Mesendoderm (in vitro differentiated cells): Measurements from ENCODE around the gene RASL12. TPM values are rescaled to one million over a fixed set of nuclear protein-coding genes. Genes with fewer than 3 reads are reported as not detected.

Experiments used
- DNase-seq: peaks from one replicate; pipeline ENCODE4 v3.0.0; 2013
- H2AK5ac ChIP-seq: 2 replicates; pipeline ENCODE4 v1.6.1; 2013; ENCODE audit warnings: low read length, inconsistent platforms
- H2BK120ac ChIP-seq: 2 replicates; pipeline ENCODE4 v1.6.1; 2013; ENCODE audit warnings: low read depth, mild to moderate bottlenecking, low read length, moderate library complexity, mixed read lengths
- H2BK15ac ChIP-seq: replicated peaks from 2 replicates; pipeline ENCODE4 v1.6.1; 2013; ENCODE audit warnings: low read depth, mild to moderate bottlenecking, moderate library complexity
- H2BK5ac ChIP-seq: 2 replicates; pipeline ENCODE4 v1.6.1; 2013; ENCODE audit warnings: low read length, inconsistent platforms
- H3K18ac ChIP-seq: 2 replicates; pipeline ENCODE4 v1.6.1; 2013; ENCODE audit warnings: mild to moderate bottlenecking, low read length, mixed read lengths
- H3K23ac ChIP-seq: one replicate; pipeline ENCODE4 v1.6.1; 2013; ENCODE audit warnings: low read length
- H3K27ac ChIP-seq: 2 replicates; pipeline ENCODE4 v1.5.1; 2013; ENCODE audit warnings: low read depth, mild to moderate bottlenecking, inconsistent platforms, low read length, moderate library complexity
- H3K27me3 ChIP-seq: 2 replicates; pipeline ENCODE4 v1.6.1; 2013; ENCODE audit warnings: low read length, control low read depth, mild to moderate bottlenecking, inconsistent platforms; ENCODE audit not compliant: insufficient read depth, poor library complexity
- H3K36me3 ChIP-seq: 2 replicates; pipeline ENCODE4 v1.6.1; 2013; ENCODE audit warnings: low read length, inconsistent platforms; ENCODE audit not compliant: control insufficient read depth, insufficient read depth
- H3K4ac ChIP-seq: one replicate; pipeline ENCODE4 v1.6.1; 2013; ENCODE audit warnings: low read depth, mild to moderate bottlenecking, low read length, moderate library complexity
- H3K4me1 ChIP-seq: 2 replicates; pipeline ENCODE4 v1.6.1; 2013; ENCODE audit warnings: low read depth, low read length, inconsistent platforms; ENCODE audit not compliant: control insufficient read depth
- H3K4me2 ChIP-seq: 2 replicates; pipeline ENCODE4 v1.6.1; 2013; ENCODE audit warnings: low read length
- H3K4me3 ChIP-seq: 2 replicates; pipeline ENCODE4 v1.5.1; 2013; ENCODE audit warnings: mild to moderate bottlenecking, low read length
- H3K56ac ChIP-seq: one replicate; pipeline ENCODE4 v1.6.1; 2013; ENCODE audit warnings: low read length
- H3K79me1 ChIP-seq: 2 replicates; pipeline ENCODE4 v1.6.1; 2013; ENCODE audit warnings: low read length, inconsistent platforms
- H3K79me2 ChIP-seq: 2 replicates; pipeline ENCODE4 v1.6.1; 2013; ENCODE audit warnings: mild to moderate bottlenecking, low read length; ENCODE audit not compliant: control insufficient read depth, insufficient read depth
- H3K9ac ChIP-seq: 2 replicates; pipeline ENCODE4 v1.6.1; 2013; ENCODE audit warnings: low read length, inconsistent platforms
- H4K5ac ChIP-seq: one replicate; pipeline ENCODE4 v1.6.1; 2013; ENCODE audit warnings: low read length
- H4K8ac ChIP-seq: one replicate; pipeline ENCODE4 v1.6.1; 2013; ENCODE audit warnings: low read depth, mild to moderate bottlenecking, control low read depth, low read length, moderate library complexity
- WGBS: extraction: QIAGEN DNeasy Blood & Tissue Kit; methylation state at CpG from one replicate; pipeline ENCODE4 v1.1.7; 2013; ENCODE audit warnings: low lambda C conversion rate, missing lambda C conversion rate; ENCODE audit not compliant: insufficient coverage; ENCODE audit errors: extremely low coverage; 5-methylcytosine and 5-hydroxymethylcytosine counted together
- polyA plus RNA-seq, 2 experiments: library from polyadenylated mRNA; stranded (reverse); fragments of 200-250 nt; gene quantifications; one replicate each; pipeline ENCODE4 v1.2.3, GENCODE V29; 2013

Gene RASL12, protein sequence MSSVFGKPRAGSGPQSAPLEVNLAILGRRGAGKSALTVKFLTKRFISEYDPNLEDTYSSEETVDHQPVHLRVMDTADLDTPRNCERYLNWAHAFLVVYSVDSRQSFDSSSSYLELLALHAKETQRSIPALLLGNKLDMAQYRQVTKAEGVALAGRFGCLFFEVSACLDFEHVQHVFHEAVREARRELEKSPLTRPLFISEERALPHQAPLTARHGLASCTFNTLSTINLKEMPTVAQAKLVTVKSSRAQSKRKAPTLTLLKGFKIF
- polyA plus RNA-seq (2013, experiment 1 of 2): 6.4 TPM
- 6.5 TPM for polyA plus RNA-seq (2013, experiment 2 of 2)

DNA sequence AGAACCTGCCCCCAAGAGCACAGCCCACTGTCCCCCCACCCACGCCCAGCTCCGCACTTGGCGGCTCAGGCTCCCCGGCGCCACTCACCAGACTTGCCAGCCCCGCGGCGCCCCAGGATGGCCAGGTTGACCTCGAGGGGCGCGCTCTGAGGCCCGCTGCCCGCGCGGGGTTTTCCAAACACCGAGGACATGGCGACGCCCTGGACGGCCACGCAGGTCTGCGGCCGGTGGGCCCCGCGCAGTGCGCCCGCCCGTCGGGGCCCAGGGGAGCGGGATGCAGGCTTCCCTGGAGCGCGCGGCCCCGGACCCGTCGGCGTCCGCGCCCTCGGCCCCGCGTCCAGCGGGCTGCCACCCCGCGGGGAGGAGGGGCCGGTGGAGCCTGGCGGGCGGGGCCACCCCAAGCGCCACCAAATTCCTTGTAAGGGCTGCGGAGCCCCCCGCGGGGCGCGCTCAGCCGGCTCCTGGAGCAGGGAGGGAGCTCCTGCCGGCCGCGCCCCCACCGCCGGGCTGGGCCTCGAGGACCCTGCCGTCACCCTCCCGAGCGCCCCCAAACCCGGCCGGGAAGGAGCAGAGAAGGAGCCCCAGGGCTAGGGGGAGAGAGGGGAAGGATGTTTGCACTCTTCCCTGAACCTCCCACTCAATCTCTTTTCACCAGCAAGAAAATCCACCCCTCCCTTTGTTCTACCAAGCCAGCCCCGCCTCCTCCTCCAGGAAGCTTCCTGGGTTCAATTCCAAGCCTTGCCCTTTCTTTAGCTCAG, at the start of gene RASL12:
RASL12 (minus strand) TSS at position 347 of the 758 bp plus-strand sequence; CDS start at position 191, 156 bp downstream.
- no peaks in the 10 kb centered on the region for H3K79me2 ChIP-seq
- H3K56ac ChIP-seq: peak within 1 kb of the TSS; percentile 95
- H3K4me2 ChIP-seq: peak within 1 kb of the TSS; percentile 41
- H2AK5ac ChIP-seq: peak within 1 kb of the TSS; percentile 73
- no CpG with 5 or more reads among the region's 66 CpGs for WGBS
- H4K5ac ChIP-seq: no peak within 1 kb of the TSS
- DNase-seq: peak; percentile 70
- H3K9ac ChIP-seq: peak within 1 kb of the TSS; percentile 86
- peak within 1 kb of the TSS; percentile 76 for H3K18ac ChIP-seq
- peak within 1 kb of the TSS; percentile 39 for H2BK5ac ChIP-seq
- H3K4ac ChIP-seq: peak within 1 kb of the TSS; percentile 86
- peak within 1 kb of the TSS; percentile 28 for H2BK15ac ChIP-seq
- peak within 1 kb of the TSS; percentile 71 for H3K27ac ChIP-seq
- no peaks in the 10 kb centered on the region for H3K36me3 ChIP-seq
- H3K4me1 ChIP-seq: peaks cover 14% of the 10 kb centered on the region
- H3K4me3 ChIP-seq: peak within 1 kb of the TSS; percentile 60
- peak within 1 kb of the TSS; percentile 69 for H2BK120ac ChIP-seq
- H3K23ac ChIP-seq: peak within 1 kb of the TSS; percentile 94
- peaks cover 3% of the 10 kb centered on the region for H3K79me1 ChIP-seq
- no peak within 1 kb of the TSS for H4K8ac ChIP-seq
- H3K27me3 ChIP-seq: no peaks in the 10 kb centered on the region

DNA sequence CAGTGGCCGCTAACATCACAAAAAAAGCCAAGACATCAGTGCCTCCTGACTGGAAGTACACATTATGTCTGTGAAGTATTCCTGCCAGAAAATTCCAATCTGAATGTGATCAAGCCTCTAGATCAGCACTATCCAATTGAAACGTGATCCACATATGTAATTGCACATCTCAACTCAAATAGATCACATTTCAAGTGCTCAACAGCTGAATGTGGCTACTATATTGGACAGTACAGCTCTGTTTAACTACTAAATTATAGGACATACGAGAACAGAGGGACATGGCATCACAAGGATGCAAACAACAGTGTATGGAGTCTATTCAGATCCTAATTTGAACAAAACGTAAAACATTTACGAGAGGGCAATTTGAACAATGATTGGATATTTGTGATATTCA, 47.8 kb upstream of the RASL12 start:
- Histone ChIP-seq H3K27ac (no peak overlapping the region), H3K56ac (no peak overlapping the region), H3K36me3 (peaks cover 1% of the 10 kb centered on the region), H3K9ac (no peak overlapping the region), H2BK15ac (no peak overlapping the region), H3K79me2 (no peaks in the 10 kb centered on the region), H4K5ac (no peak overlapping the region), H4K8ac (no peak overlapping the region), H3K79me1 (no peaks in the 10 kb centered on the region), H3K27me3 (no peaks in the 10 kb centered on the region), H3K23ac (no peak overlapping the region), H2AK5ac (no peak overlapping the region), H2BK5ac (no peak overlapping the region), H3K18ac (no peak overlapping the region), H3K4me3 (no peak overlapping the region), H3K4ac (no peak overlapping the region), H2BK120ac (no peak overlapping the region), H3K4me2 (no peak overlapping the region), H3K4me1 (peaks cover 2% of the 10 kb centered on the region)
- DNase-seq: no peak
- WGBS: no CpG with 5 or more reads among the region's 5 CpGs

DNA sequence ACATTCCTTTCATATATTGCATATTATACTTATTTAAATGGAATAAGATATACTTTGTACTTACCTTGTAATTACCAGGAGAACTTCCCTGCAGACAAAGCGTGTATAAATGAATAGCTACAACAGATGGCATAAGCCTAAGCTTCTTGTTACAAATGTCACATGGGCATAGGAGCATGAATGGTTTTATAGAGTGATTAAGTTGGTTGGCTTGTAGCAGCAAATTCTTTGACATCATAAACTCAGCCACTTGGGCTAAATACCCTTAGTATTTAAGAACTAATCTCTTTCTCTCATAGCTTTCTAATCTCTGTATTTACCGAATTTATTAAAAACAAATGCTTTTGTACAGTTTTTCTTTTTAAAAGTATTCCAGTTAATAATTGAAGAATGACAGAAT, 47.3 kb upstream of the RASL12 start, which contains the start of gene UBAP1L:
UBAP1L (minus strand) TSS at position 115 of the 400 bp plus-strand sequence. CDS start 8,985 bp downstream, outside the sequence.
- Histone ChIP-seq H2BK15ac (no peak within 1 kb of the TSS), H3K4me3 (no peak within 1 kb of the TSS), H2AK5ac (no peak within 1 kb of the TSS), H3K4me2 (no peak within 1 kb of the TSS), H4K8ac (no peak within 1 kb of the TSS), H3K79me1 (no peaks in the 10 kb centered on the region), H2BK120ac (no peak within 1 kb of the TSS), H3K79me2 (no peaks in the 10 kb centered on the region), H3K4ac (no peak within 1 kb of the TSS), H3K18ac (no peak within 1 kb of the TSS), H3K23ac (no peak within 1 kb of the TSS), H3K27me3 (no peaks in the 10 kb centered on the region), H4K5ac (no peak within 1 kb of the TSS), H2BK5ac (no peak within 1 kb of the TSS), H3K36me3 (peaks cover 1% of the 10 kb centered on the region), H3K56ac (no peak within 1 kb of the TSS), H3K4me1 (peaks cover 2% of the 10 kb centered on the region), H3K9ac (no peak within 1 kb of the TSS), H3K27ac (no peak within 1 kb of the TSS)
- 100% methylated on average over 1 of the region's 2 CpGs for WGBS
- DNase-seq: no peak

DNA sequence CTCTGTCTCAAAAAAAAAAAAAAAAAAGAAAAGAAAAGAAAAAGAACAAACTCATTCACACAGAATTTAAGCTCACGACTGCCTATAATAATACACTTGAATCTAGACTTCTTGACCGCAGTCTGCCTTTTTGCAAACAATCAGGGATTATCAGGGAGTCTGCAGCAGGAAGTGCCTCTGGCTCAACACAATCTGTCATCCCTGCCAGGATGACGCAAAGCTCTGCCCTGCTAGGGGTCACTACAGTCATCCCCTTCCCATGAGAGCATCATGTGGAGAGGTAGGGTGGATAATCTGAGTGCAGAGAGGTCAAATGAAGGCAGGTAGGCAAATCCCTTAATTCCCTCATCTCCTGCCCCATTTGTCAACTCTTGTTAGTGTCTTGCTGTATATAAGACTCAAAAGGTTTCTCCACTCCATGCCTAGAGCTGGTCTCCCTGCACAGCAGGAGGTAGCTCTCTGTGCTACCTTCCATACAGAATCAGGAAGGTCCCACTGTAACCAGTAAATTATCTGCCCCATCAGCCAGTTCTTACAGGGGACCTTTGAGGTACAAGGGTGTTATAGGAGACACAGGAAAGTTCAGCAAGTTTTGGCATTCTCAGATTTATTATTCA, 43.0 kb upstream of the RASL12 start:
- DNase-seq: peak; percentile 82
- Histone ChIP-seq H3K79me1 (no peaks in the 10 kb centered on the region), H4K5ac (no peak overlapping the region), H3K79me2 (no peaks in the 10 kb centered on the region), H2BK5ac (no peak overlapping the region), H3K23ac (no peak overlapping the region), H3K9ac (no peak overlapping the region), H2BK15ac (no peak overlapping the region), H4K8ac (no peak overlapping the region), H3K4me1 (peaks cover 2% of the 10 kb centered on the region), H3K36me3 (no peaks in the 10 kb centered on the region), H3K4me2 (no peak overlapping the region), H3K27ac (no peak overlapping the region), H2BK120ac (no peak overlapping the region), H3K27me3 (no peaks in the 10 kb centered on the region), H3K18ac (no peak overlapping the region), H3K4ac (no peak overlapping the region), H3K56ac (no peak overlapping the region), H2AK5ac (no peak overlapping the region), H3K4me3 (no peak overlapping the region)
- WGBS: no CpG with 5 or more reads among the region's 3 CpGs

DNA sequence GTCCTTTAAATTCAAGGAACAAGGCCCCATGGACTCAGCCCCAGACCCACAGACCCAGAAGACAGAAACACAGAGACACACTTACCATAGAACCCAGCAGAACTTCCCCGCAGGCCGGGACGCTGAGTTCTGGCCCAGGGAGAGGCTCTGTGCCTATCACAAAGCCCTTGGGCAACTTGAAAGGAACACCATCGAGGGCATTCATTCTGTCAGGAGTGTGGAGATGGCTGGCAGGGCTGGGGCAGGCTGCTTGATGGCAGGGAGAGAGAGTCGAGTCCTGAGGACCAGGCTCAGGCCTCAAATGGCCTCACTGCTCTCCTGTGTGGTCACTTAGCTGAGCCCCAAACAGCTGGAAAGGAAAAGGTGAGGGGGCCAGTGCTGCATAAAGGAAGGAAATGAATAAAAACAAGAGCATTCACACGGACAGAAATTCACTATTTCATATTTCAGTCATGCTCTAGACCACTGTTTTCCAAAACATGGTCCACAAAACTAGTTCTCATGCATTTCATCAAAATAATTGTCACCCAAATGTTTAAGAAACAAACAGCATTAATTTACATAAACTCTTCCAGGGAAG, 38.3 kb upstream of the RASL12 start:
- Histone ChIP-seq H3K79me2 (no peaks in the 10 kb centered on the region), H2AK5ac (no peak overlapping the region), H3K27ac (no peak overlapping the region), H4K5ac (no peak overlapping the region), H3K4ac (no peak overlapping the region), H3K4me2 (no peak overlapping the region), H3K4me3 (no peak overlapping the region), H3K56ac (no peak overlapping the region), H2BK15ac (no peak overlapping the region), H3K4me1 (peaks cover 1% of the 10 kb centered on the region), H2BK5ac (no peak overlapping the region), H3K27me3 (no peaks in the 10 kb centered on the region), H2BK120ac (no peak overlapping the region), H4K8ac (no peak overlapping the region), H3K79me1 (no peaks in the 10 kb centered on the region), H3K36me3 (no peaks in the 10 kb centered on the region), H3K23ac (no peak overlapping the region), H3K9ac (no peak overlapping the region), H3K18ac (no peak overlapping the region)
- no CpG with 5 or more reads among the region's 6 CpGs for WGBS
- DNase-seq: no peak
